GM19328 (cell line): ENCODE results near the gene IFITM5.
"Not testable (repeated sequence)": the region's sequence is repeated elsewhere in the genome, so short reads cannot be mapped to it uniquely, and the experiment has no call there.

Source experiments
- ATAC-seq: cut with Tn5 transposase; IDR thresholded peaks from one replicate; pipeline ENCODE4 v1.9.1; 2021; ENCODE audit warnings: mild to moderate bottlenecking, moderate library complexity; ENCODE audit not compliant: unreplicated experiment

IFITM5 gene

GRCh38 chr11:296171-297050 is 2.9 kb downstream of the IFITM5 start:
- no peak for ATAC-seq

DNA sequence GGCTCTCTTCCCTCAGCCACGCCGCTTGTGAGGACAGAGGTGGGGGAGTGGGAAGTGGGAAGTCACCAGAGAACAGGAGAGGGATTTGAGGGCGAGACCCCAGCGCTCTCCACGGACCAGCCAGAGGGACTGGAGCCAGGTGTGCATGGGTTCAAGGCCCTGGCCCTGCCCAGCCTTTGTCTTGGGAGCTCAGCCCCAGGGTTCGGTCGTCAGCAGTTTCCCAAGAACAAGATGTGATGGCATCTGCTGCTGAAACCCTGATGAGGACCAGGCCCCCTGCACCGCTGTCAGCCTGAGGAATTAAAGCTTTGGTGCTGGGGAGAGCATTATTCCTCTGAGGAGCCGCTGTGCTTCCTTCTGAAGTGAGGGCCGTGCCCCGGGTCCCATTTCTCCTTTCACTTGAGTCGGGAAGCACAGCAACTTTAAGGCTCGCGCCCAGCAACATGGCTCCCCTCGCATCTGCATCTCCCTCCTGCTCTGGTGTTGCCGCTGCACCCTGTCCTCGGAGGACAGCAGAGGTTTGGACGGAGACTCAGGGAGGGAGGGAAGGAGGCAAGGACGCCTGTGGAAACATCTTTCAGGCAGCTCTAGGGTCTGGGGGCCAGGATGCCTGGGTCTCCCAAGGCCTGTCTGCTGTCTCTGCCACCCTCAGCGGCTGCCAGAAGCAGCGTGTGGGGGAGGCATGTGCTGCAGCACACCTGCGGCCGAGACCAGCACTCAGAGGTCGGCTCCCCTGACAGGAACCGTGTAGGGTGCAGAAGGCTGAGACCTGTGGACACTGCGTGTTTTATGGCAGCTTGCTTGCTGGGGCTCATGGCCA is 3.8 kb downstream of the IFITM5 start:
- ATAC-seq = no peak

DNA sequence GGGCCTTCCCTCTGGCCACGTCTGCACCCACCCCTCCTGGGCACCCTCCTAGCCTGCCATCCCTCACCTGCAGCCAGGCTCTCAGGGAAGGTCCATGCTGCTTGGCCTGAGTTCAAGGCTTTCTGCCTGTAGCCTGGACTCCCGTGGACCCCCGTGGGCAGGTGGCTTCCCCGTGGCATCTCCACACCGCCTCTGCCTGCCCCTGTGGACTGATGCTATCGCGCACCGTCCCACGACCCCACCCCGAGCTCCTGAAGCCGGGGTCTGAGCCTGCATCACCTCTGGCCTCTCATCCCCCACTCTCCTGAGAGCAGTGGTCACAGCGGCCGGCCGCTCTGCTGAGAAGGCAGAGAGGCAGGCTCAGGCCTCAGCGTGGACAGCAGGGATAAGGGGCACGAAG is 4.5 kb downstream of the IFITM5 start:
- no peak for ATAC-seq

DNA sequence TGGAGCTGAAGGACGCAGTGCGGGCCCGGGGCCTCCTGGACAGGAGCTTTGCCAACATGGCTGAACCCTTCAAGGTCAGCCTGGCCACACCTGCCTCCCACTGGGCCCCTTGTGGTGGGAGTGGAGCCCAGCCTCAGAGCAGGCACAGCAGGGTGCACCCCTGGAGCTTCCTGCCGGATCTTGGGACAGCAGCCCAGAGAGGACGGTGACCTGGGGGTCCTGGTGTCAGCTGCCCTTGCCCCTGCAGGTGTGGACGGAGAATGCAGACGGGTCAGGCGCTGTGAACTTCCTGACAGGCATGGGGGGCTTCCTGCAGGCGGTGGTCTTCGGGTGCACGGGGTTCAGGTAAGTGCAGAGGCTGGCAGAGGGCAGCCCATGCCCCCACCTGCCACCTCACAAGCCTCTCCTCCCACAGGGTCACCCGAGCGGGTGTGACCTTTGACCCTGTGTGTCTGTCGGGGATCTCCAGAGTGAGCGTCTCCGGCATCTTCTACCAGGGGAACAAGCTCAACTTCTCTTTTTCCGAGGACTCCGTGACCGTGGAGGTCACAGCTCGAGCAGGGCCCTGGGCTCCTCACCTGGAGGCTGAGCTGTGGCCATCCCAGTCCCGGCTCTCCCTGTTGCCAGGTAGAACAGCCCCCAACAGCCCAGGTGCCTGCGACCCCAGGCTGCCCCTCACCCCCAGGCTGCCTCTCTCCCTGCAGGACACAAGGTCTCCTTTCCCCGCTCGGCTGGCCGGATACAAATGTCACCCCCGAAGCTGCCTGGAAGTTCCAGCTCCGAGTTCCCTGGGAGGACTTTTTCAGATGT is 5.3 kb downstream of the IFITM5 start:
- ATAC-seq = no peak

GRCh38 chr11:293271-293851 is 6.0 kb downstream of the IFITM5 start:
- ATAC-seq = no peak

GRCh38 chr11:292211-293121 is 6.9 kb downstream of the IFITM5 start:
- no peak for ATAC-seq

GRCh38 chr11:291281-292210 is 7.8 kb downstream of the IFITM5 start:
- ATAC-seq = no peak

GRCh38 chr11:290621-291231 is 8.6 kb downstream of the IFITM5 start:
- ATAC-seq = no peak

DNA sequence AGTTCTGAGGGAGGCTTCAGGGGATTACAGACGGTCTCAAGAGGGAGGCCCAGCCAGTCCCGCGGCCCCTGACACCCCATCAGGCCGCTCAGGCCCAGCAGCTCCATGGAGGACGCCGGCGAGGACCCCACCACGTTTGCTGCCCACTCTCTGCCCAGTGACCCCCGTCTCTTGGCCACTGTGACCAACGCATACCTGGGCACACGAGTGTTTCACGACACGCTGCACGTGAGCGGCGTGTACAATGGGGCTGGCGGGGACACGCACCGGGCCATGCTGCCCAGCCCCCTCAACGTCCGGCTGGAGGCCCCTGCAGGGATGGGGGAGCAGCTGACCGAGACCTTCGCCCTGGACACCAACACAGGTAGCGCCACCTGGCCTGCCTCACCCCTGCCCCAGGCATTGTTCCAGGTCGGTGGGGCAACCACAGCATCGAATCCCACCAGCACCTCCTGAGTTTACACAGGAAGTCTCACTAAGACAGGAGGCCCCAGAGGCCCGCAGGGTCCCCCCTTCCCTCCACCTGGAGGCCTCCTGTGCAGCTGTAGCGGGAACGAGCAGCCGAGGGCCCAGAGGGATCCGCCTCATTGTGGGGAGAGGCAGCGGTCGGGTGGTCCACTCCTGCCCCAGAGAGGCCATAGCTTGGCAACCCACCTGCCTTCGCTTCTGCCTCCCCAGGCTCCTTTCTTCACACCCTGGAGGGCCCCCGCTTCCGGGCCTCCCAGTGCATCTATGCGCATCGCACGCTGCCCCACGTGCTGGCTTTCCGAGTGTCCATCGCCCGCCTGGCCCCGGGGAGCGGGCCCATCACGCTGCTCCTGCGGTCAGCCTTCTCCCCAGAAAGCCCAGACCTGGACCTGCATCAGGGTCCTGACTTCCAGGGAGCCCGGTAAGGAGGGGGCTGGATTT is 9.4 kb downstream of the IFITM5 start:
- no peak for ATAC-seq

GRCh38 chr11:289398-289711 is 10.0 kb downstream of the IFITM5 start:
- ATAC-seq = no peak

DNA sequence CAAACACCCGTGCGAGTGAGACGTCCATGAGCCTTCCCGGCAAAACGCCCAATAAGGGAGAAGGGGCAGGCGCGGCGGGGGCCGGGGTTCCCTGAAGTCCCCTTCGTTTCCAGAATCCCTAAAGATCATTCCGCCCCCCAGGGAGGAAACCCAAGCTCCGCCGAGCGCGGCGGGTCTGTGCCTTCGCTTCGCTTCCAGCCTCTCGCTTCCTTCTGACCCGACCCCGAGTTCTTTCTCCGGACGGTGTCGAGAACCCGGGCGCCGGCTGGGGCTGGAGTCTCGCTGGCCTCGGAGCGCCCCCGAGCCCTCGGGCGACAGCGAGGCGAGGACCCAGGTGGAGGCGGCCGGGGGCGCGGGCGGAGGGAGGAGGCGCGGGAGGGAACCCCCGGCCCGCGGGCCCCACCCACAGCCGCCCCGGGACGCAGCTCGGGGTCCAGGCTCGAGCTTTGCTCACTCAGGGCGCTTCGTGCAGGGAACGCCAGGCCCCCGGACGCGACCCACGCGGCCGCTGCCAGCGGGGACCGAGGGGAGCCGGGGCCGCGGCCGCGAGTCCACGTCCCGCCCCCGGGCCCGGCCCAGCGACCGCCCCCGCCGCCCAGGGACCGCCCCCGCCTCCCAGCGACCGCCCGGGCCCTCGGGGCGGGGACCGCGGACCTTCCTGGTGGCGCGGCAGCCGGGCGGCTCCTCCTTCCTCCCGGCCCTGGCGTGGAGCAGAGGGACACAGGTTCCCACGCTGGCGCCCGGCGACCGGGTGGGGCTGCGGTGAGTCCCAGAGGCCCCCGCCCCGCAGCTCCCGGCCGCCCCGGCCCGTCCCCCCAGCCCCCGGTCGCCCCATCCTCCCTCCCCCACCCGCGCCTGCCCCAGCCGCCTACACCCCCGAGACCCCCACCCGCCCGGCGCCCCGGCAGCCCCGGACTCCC is 10.6 kb downstream of the IFITM5 start, which contains the start of gene PGGHG:
Gene PGGHG, plus strand, starts transcription at position 649 of the 920 bp plus-strand sequence. CDS start 691 bp downstream, outside the sequence.
- peak; percentile 58 for ATAC-seq

GRCh38 chr11:287821-288477 is 11.4 kb downstream of the IFITM5 start:
- no peak for ATAC-seq

DNA sequence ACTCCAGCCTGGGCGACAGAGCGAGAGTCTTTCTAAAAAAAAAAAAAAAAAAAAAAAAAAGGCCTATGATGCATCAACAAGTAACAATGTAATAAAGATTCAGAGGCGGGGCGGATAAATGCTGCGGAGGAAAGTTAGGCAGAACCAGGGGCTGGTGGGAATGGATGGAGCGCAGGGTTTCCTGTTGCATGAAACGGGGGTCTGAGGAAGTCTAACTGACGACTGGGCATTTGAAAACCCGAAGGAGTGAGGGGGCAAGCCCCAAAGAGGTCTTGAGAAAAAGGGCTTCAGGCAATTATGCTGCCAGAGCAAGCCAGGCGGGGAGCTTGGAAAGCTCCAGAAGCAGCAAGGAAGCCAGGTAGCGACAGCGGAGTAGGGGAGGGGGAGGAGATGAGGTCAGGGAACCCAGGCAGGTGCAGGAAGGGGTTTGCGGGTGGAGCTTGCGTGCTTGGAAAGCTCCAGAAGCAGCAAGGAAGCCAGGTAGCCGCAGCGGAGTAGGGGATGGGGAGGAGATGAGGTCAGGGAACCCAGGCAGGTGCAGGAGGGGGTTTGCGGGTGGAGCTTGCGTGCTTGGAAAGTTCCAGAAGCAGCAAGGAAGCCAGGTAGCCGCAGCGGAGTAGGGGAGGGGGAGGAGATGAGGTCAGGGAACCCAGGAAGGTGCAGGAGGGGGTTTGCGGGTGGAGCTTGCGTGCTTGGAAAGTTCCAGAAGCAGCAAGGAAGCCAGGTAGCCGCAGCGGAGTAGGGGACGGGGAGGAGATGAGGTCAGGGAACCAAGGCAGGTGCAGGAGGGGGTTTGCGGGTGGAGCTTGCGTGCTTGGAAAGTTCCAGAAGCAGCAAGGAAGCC is 12.1 kb downstream of the IFITM5 start:
- not testable (repeated sequence) for ATAC-seq

GRCh38 chr11:285894-286220 is 13.5 kb downstream of the IFITM5 start:
- no peak for ATAC-seq
